Panc1 (cell line): ENCODE measurements around the gene PTK7. TPM values are rescaled to one million over a fixed set of nuclear protein-coding genes. Genes with fewer than 3 reads are reported as not detected.

Experiments
- ATAC-seq: fragments of 200-7000 bp; cut with Tn5 transposase; 2 replicates; pipeline ENCODE4 v1.9.1; 2020; ENCODE audit warnings: mild to moderate bottlenecking, moderate library complexity
- BruUV-seq: library from RNA; stranded (reverse); fragments of 400-500 nt; replicated peaks from 2 replicates; lab custom pipeline; 2021; lab: Mats Ljungman, UMichigan
- CTCF ChIA-PET: fragments of 300-600 bp; sonication (Branson Sonifier 250); formaldehyde crosslinking; loops from one replicate; lab custom pipeline; 2022; ENCODE audit warnings: antibody characterized with exemption; lab: Charles Lee
- POLR2A ChIA-PET: fragments of 300-600 bp; sonication (Branson Sonifier 250); formaldehyde crosslinking; loops from one replicate; lab custom pipeline; 2022; ENCODE audit warnings: antibody characterized with exemption; lab: Charles Lee
- DNase-seq: peaks from one replicate; pipeline ENCODE4 v3.0.0-alpha.2; 2010; ENCODE audit warnings: low read depth, low spot score
- H3K27ac ChIP-seq: 2 replicates; pipeline ENCODE4 v1.5.1; 2011; ENCODE audit warnings: mild to moderate bottlenecking, low read length, inconsistent platforms
- H3K27me3 ChIP-seq: fragments of 200-500 bp; sonication (Bioruptor generic); 2 replicates; pipeline ENCODE4 v1.6.0; 2014; ENCODE audit warnings: low read length, inconsistent platforms; ENCODE audit not compliant: control insufficient read depth, insufficient read depth
- H3K36me3 ChIP-seq: fragments of 200-500 bp; sonication (Bioruptor generic); 2 replicates; pipeline ENCODE4 v1.5.1; 2014; ENCODE audit warnings: inconsistent platforms, mild to moderate bottlenecking, low read length, moderate library complexity; ENCODE audit not compliant: control insufficient read depth, insufficient read depth
- H3K4me1 ChIP-seq: 2 replicates; pipeline ENCODE4 v1.5.1; 2011; ENCODE audit warnings: inconsistent platforms, mild to moderate bottlenecking, low read length, moderate library complexity; ENCODE audit not compliant: control insufficient read depth, insufficient read depth
- H3K4me3 ChIP-seq, 2 experiments: 2 replicates each; pipeline ENCODE4 v1.5.1; 2011 to 2012; ENCODE audit warnings: low read depth in 2 of 2, low read length in 2 of 2, mild to moderate bottlenecking in 2 of 2, inconsistent platforms in 1 of 2, moderate library complexity in 1 of 2
- H3K9me3 ChIP-seq: fragments of 200-500 bp; sonication (Bioruptor generic); 2 replicates; pipeline ENCODE4 v1.5.1; 2014; ENCODE audit warnings: low read depth, mild to moderate bottlenecking, inconsistent platforms, low read length, moderate library complexity; ENCODE audit not compliant: control insufficient read depth, insufficient read depth
- CTCF ChIP-seq: fragments of 450-650 bp; IDR thresholded peaks from 2 replicates; pipeline ENCODE4 v1.5.1; 2017; ENCODE audit warnings: mild to moderate bottlenecking
- POLR2AphosphoS5 ChIP-seq: IDR thresholded peaks from 2 replicates; pipeline ENCODE4 v1.6.1; 2012; ENCODE audit warnings: mild to moderate bottlenecking, low read depth, low read length, moderate library complexity
- REST ChIP-seq, 2 experiments: IDR thresholded peaks; 2 replicates each; pipeline ENCODE4 v1.6.1; 2011 to 2012; ENCODE audit warnings: low read depth in 2 of 2, control low read depth in 1 of 2, low read length in 1 of 2, mild to moderate bottlenecking in 1 of 2, moderate library complexity in 1 of 2; ENCODE audit not compliant: insufficient read depth in 1 of 2
- SIN3A ChIP-seq: IDR thresholded peaks from 2 replicates; pipeline ENCODE4 v1.6.1; 2012; ENCODE audit warnings: low read depth, mild to moderate bottlenecking, low read length, moderate library complexity, borderline replicate concordance; ENCODE audit not compliant: insufficient read depth
- TCF7L2 ChIP-seq: IDR thresholded peaks from 2 replicates; pipeline ENCODE4 v1.6.1; 2011; ENCODE audit warnings: mild to moderate bottlenecking, low read depth, low read length, inconsistent platforms
- in situ Hi-C: cut with HindIII; loops from 2 replicates; pipeline ENCODE4 v1.10.0; 2016; ENCODE audit warnings: low sequenced_read_pairs, low pct_unique_long_range_greater_than_20kb
- intact Hi-C: fragments of 100-400 bp; cut with micrococcal nuclease; formaldehyde crosslinking; loops from one replicate; pipeline ENCODE4 v1.10.0; 2022; ENCODE audit not compliant: unreplicated experiment
- total RNA-seq: library from RNA; stranded (reverse); gene quantifications from one replicate; pipeline ENCODE4 v1.2.1, GENCODE V29; 2021; ENCODE audit not compliant: unreplicated experiment

The PTK7 gene
- total RNA-seq, 1 experiment from 2014 or later = 240 TPM

- H3K27me3 ChIP-seq = no peaks in the 10 kb centered on the region
- ATAC-seq = no peak
- ChIA-PET POLR2A (interaction anchor here (0.6 kb wide), 1 partner anchor 205 kb away, joined by 8 read pairs; no protein-coding TSS in a partner anchor), CTCF (no interaction called here)
- no peaks in the 10 kb centered on the region for H3K36me3 ChIP-seq
- no peak for DNase-seq
- H3K4me1 ChIP-seq = no peaks in the 10 kb centered on the region
- intact Hi-C loops (no loop called here), in situ Hi-C loops (no loop called here)
- no peak overlapping the region for H3K4me3 ChIP-seq
- no peak overlapping the region for H3K27ac ChIP-seq
- TF ChIP-seq POLR2AphosphoS5 = no peak
- no peak for TF ChIP-seq REST (IDR thresholded peaks at IDR 0.05; ENCODE audit: insufficient read depth in 1 of 2, low read depth in 2 of 2, low read length in 1 of 2)
- no peak for TF ChIP-seq TCF7L2
- no peak for TF ChIP-seq SIN3A
- no peak for TF ChIP-seq CTCF
- H3K9me3 ChIP-seq = no peaks in the 10 kb centered on the region
- no TSS peak for BruUV-seq
Observed at GRCh38 chr6:43204271-43205105, 128.4 kb downstream of the PTK7 start.

GRCh38 chr6:43205849-43206248 is 129.7 kb downstream of the PTK7 start:
- Histone ChIP-seq H3K27ac (no peak overlapping the region), H3K4me3 (no peak overlapping the region), H3K9me3 (no peaks in the 10 kb centered on the region), H3K4me1 (no peaks in the 10 kb centered on the region), H3K27me3 (no peaks in the 10 kb centered on the region), H3K36me3 (no peaks in the 10 kb centered on the region; the same call in 1 of the 2 replicates)
- POLR2A ChIA-PET = no interaction called here
- intact Hi-C loops (no loop called here), in situ Hi-C loops (no loop called here)
- ATAC-seq (no peak), DNase-seq (no peak)
- CTCF ChIA-PET = no interaction called here
- BruUV-seq = no TSS peak
- TF ChIP-seq CTCF (no peak), SIN3A (no peak), REST (IDR thresholded peaks at IDR 0.05; ENCODE audit: insufficient read depth in 1 of 2, low read depth in 2 of 2, low read length in 1 of 2) (no peak)
